Measurements from ENCODE around the gene PARD3.

PARD3 gene

DNA sequence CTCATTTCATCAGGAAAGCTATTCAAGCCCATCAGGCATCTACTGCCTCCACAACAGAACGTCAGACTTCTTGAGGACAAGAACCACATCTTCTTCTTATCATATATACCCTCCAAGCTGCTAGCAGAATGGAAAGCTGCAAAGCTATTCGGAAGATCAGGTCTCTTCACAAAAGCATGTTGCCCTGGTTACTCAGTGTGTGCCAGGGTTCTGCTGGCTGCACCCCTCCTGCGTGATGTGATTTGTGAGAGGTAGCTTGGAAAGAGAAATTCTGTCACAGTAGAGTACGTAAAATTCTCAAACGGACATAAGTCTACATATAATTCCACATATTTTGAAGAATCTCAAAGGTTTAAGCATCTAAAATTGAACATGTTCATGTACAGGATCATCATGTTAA lies 681.7 kb downstream of the PARD3 start:
- no peak for TF ChIP-seq ZNF274 (IDR thresholded peaks at IDR 0.05; ENCODE audit: low read depth, low read length)
- H3K4me3 ChIP-seq (ENCODE audit: low read length), result no peak overlapping the region

DNA sequence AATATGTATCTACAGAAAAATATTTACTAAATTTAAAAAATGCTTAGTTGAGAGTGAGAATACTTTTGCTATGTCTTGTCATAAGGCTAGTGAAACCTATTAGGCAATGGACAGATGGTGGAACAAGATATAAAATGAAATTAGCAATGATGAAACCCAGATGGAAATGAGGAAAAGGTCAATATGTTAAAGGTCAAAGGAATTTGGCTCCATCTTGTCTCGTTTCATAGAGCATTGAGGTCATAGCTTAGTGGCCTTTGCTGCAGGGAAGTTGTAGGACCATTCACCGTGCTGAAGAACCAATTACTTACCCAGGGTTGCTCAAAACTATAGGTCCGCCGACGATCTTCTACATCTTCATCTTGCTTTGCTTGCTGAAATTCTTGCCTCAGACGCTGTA lies 683.9 kb downstream of the PARD3 start:
- no peak overlapping the region for H3K4me3 ChIP-seq (ENCODE audit: low read length)
- TF ChIP-seq ZNF274 (IDR thresholded peaks at IDR 0.05; ENCODE audit: low read depth, low read length), result no peak

DNA sequence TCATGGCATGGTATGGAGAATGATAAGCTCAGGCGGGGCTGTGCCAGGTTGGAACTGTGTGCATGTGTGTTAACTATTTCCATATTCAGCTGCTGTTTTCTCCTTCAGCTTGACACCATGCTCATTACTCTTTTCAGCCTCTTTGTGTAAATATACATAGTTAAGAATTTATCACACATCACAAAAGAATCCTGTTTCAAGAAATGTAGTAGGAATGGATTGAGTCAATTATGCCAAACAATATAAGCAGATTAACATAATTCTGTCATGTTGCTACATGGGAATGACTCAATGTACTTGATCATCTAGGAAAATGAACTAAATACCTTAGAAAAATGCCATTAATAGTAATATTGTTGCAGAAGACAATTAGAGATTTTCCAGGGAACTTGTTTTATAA lies 687.4 kb downstream of the PARD3 start:
- no peak overlapping the region for H3K4me3 ChIP-seq (ENCODE audit: low read length)
- TF ChIP-seq ZNF274 (IDR thresholded peaks at IDR 0.05; ENCODE audit: low read depth, low read length), result no peak

GRCh38 chr10:34126371-34127151 lies 688.5 kb downstream of the PARD3 start:
- TF ChIP-seq ZNF274 (IDR thresholded peaks at IDR 0.05; ENCODE audit: low read depth, low read length), result no peak
- H3K4me3 ChIP-seq (ENCODE audit: low read length), result no peak overlapping the region

DNA sequence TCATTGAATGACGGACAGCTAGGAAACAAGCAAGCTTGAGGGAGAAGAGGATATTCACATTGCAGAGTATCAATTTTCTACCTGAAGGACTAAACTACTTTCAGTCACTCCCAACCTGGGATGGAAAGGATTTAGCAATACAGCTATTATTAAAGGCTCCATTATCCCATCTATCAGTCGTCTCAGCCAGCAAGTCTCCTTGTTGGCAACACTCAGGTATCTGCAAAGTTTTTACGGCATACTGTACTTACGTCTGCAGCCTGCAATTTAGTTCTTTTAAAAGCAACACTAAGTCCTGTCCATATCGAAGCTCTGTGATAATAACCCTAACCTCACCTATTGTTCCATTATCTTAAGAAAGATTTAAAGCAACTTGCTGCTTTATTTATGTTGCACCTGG lies 689.4 kb downstream of the PARD3 start:
- H3K4me3 ChIP-seq (ENCODE audit: low read length), result no peak overlapping the region
- TF ChIP-seq ZNF274 (IDR thresholded peaks at IDR 0.05; ENCODE audit: low read depth, low read length), result no peak

- no peak overlapping the region for H3K4me3 ChIP-seq (ENCODE audit: low read length)
- TF ChIP-seq ZNF274 (IDR thresholded peaks at IDR 0.05; ENCODE audit: low read depth, low read length), result no peak
Observed at GRCh38 chr10:34124522-34125035, 690.5 kb downstream of the PARD3 start.

DNA sequence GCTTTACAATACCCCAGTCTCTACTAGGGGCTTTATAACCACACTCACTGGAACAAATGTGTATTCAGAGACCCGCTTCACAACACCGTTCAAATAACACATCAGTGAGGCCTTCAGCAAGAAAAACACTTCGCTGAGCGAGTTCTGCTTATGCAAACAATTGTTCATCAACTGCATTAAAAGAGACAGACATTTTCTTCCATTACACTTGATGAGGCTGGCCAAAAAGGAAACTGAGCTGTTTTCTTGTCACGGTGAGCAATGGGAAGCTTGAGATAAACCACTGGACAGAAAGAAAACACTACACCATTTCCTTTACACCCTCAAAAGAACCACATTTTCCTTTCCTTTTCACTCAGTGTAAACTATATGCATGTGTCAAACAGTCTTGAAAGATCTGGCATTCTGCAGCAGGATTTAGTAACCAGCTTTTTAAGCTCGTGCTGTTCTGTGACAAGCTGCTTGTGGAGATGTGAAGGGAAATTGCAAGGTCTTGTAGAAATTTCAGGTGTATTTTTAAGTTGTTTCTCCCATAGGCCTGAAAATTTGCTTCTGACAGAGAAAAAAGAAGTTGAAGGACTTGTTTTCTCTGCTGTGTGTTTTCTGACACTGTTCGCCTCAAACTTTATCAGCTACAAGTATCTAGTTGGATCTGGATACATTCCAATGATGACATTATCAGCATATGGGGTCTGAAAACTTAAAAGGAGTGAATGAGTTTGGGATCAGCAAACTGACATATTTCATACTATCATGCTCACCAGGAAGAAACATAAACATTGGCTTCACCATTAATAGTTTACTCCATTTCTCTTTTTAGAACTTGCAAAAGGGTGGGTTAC lies 693.1 kb downstream of the PARD3 start:
- no peak overlapping the region for H3K4me3 ChIP-seq (ENCODE audit: low read length)
- no peak for TF ChIP-seq ZNF274 (IDR thresholded peaks at IDR 0.05; ENCODE audit: low read depth, low read length)

DNA sequence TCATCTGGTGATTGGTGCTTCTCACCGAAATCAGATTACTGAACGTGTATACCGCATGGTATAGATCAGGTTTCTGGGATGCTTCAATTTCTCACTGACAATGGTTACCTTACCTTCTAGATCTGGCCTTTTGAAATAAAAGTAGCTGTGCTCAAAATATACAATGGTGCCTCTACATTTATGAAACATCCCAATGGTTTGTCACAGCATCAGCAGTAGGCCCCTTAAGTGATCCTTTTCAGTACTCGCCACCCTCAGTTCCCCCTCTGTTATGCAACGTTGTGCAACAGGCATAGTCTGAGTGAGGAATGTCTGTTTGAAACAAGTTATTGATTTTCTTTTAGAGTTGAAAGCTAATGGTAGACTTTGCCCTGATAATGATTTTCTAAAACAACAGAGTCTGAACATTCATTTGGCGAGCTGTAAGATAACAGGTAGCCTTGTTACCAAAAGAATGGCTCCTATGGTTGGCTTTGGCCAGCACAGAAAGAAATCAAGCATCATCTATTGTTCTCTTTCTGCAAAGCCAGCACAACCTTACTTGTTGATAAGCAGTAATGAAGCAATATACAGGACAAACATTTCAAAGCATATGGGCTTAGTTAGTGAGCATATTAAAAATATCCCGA lies 693.9 kb downstream of the PARD3 start:
- H3K4me3 ChIP-seq (ENCODE audit: low read length), result no peak overlapping the region
- no peak for TF ChIP-seq ZNF274 (IDR thresholded peaks at IDR 0.05; ENCODE audit: low read depth, low read length)

GRCh38 chr10:34119456-34119855 lies 695.6 kb downstream of the PARD3 start:
- no peak for TF ChIP-seq ZNF274 (IDR thresholded peaks at IDR 0.05; ENCODE audit: low read depth, low read length)
- no peak overlapping the region for H3K4me3 ChIP-seq (ENCODE audit: low read length)

GRCh38 chr10:34116681-34117271 lies 698.3 kb downstream of the PARD3 start:
- TF ChIP-seq ZNF274 (IDR thresholded peaks at IDR 0.05; ENCODE audit: low read depth, low read length), result no peak
- H3K4me3 ChIP-seq (ENCODE audit: low read length), result no peak overlapping the region

DNA sequence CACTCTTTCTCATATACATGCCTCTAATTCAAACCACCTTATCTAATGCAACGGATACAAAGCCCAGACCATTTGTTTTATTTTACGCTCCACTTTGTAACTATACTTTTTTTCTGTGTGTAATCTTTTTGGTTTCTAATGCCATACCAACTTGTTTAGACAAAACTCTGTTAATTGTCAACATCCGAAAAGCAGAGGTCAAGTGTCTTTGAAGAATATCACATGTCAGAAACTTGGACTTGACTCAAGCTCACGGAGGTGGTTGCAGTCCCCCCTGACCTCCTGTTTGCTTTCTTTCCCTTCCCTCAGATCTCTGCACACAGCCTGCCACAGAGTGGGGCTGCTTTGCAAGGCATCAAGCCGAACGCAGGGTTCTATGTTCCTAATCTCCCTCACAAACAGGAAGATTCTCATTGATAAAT lies 698.9 kb downstream of the PARD3 start:
- no peak for TF ChIP-seq ZNF274 (IDR thresholded peaks at IDR 0.05; ENCODE audit: low read depth, low read length)
- H3K4me3 ChIP-seq (ENCODE audit: low read length), result no peak overlapping the region

GRCh38 chr10:34114914-34115313 lies 700.2 kb downstream of the PARD3 start:
- TF ChIP-seq ZNF274 (IDR thresholded peaks at IDR 0.05; ENCODE audit: low read depth, low read length), result no peak
- no peak overlapping the region for H3K4me3 ChIP-seq (ENCODE audit: low read length)

- no peak for TF ChIP-seq ZNF274 (IDR thresholded peaks at IDR 0.05; ENCODE audit: low read depth, low read length)
- H3K4me3 ChIP-seq (ENCODE audit: low read length), result no peak overlapping the region
Observed at GRCh38 chr10:34113504-34114225, 701.4 kb downstream of the PARD3 start.

All from GM08714 (cell line).